ENCODE data around the gene CENPQ. TPM values are rescaled to one million over a fixed set of nuclear protein-coding genes. Genes with fewer than 3 reads are reported as not detected.
"Not testable (repeated sequence)": the region's sequence is repeated elsewhere in the genome, so short reads cannot be mapped to it uniquely, and the experiment has no call there.

The CENPQ gene
- total and polyA plus RNA-seq, 3 experiments from 2014 or later, result 4.3 to 19.7 (median 17.3) TPM

DNA sequence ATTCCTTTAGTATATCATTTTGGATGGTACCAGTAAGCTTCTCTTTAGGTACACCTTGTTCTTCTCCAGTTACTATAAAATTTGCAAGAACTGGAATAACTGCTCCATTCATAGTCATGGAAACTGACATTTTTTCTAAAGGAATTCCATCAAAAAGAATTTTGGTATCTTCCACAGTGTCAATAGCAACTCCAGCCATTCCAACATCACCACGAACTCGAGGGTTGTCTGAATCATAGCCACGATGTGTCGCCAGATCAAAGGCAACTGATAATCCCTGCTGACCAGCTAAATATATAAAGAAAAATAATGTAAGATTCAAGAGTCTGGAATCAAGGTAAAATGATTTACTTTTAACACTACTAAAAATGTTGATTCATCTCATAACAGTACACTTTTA lies 5.4 kb upstream of the CENPQ start:
- Histone ChIP-seq H3K4me3 (ENCODE audit: low read length) (no peak overlapping the region), H3K9me3 (ENCODE audit: low read length) (no peaks in the 10 kb centered on the region), H3K27me3 (ENCODE audit: insufficient read depth, low read length, poor library complexity, severe bottlenecking) (no peaks in the 10 kb centered on the region), H3K27ac (ENCODE audit: low read depth, low read length) (no peak overlapping the region), H3K4me1 (ENCODE audit: insufficient read depth, low read length) (peaks cover 11% of the 10 kb centered on the region), H3K36me3 (ENCODE audit: insufficient read depth, low read length) (peaks cover 17% of the 10 kb centered on the region)
- CTCF ChIA-PET, result no interaction called here
- peaks cover 18 to 27% (median 22%) of the 10 kb centered on the region in 3 donors for H3K4me1 Mint-ChIP-seq
- H3K27me3 Mint-ChIP-seq, result no peaks in the 10 kb centered on the region
- no peaks in the 10 kb centered on the region for H3K9me3 Mint-ChIP-seq
- POLR2A ChIA-PET, result no interaction called here
- no peak for DNase-seq
- no peak overlapping the region for H3K4me3 Mint-ChIP-seq
- H3K36me3 Mint-ChIP-seq, result peaks cover 0 to 39% (median 10%) of the 10 kb centered on the region in 3 donors
- no peak overlapping the region for H3K27ac Mint-ChIP-seq

DNA sequence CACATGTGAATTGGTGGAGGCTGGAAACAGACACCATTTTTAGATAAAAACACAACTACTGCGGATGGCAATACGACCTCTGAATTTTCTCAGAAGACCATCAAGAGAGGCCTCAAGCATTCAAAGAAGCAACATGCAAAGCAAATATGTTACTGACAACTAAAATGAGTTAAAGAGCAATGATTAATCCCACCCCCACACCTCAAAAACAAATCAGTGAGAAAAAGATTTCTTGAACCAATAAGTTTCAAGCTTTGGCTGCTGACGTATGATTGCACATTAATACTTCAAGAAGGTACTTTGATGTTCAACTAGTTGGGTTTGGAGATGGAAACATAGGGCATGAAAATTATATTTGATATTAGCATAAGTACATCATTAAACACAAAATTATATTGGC lies 1.1 kb upstream of the CENPQ start:
- no peaks in the 10 kb centered on the region for H3K27me3 ChIP-seq (ENCODE audit: insufficient read depth, low read length, poor library complexity, severe bottlenecking)
- H3K36me3 ChIP-seq (ENCODE audit: insufficient read depth, low read length), result peaks cover 9% of the 10 kb centered on the region
- peak overlapping the region; percentile 91 for H3K27ac ChIP-seq (ENCODE audit: low read depth, low read length)
- peaks cover 11% of the 10 kb centered on the region for H3K4me1 ChIP-seq (ENCODE audit: insufficient read depth, low read length)
- peaks cover 38 to 60% (median 50%) of the 10 kb centered on the region in 3 donors for H3K4me1 Mint-ChIP-seq
- ChIA-PET CTCF (no interaction called here), POLR2A (no interaction called here)
- H3K36me3 Mint-ChIP-seq, result peaks cover 0 to 25% (median 3%) of the 10 kb centered on the region in 3 donors
- peak overlapping the region; percentile 91 to 98 (median 95) for H3K4me3 Mint-ChIP-seq
- no peaks in the 10 kb centered on the region for H3K9me3 ChIP-seq (ENCODE audit: low read length)
- H3K4me3 ChIP-seq (ENCODE audit: low read length), result peak overlapping the region; percentile 91
- H3K9me3 Mint-ChIP-seq, result no peaks in the 10 kb centered on the region
- H3K27me3 Mint-ChIP-seq, result peaks cover 0 to 1% of the 10 kb centered on the region in 2 donors
- H3K27ac Mint-ChIP-seq, result peak overlapping the region; percentile 71 to 100 (median 97)
- peak in 1 of 5 donors; percentile 26 for DNase-seq

GRCh38 chr6:49462599-49462926 lies 607 bp upstream of the CENPQ start:
- peaks cover 11% of the 10 kb centered on the region for H3K4me1 ChIP-seq (ENCODE audit: insufficient read depth, low read length)
- H3K36me3 Mint-ChIP-seq, result peaks cover 0 to 22% (median 0%) of the 10 kb centered on the region in 3 donors
- H3K27me3 ChIP-seq (ENCODE audit: insufficient read depth, low read length, poor library complexity, severe bottlenecking), result no peaks in the 10 kb centered on the region
- ChIA-PET POLR2A (no interaction called here), CTCF (no interaction called here)
- H3K4me1 Mint-ChIP-seq, result peaks cover 38 to 60% (median 50%) of the 10 kb centered on the region in 3 donors
- peak overlapping the region; percentile 91 for H3K27ac ChIP-seq (ENCODE audit: low read depth, low read length)
- no peaks in the 10 kb centered on the region for H3K9me3 ChIP-seq (ENCODE audit: low read length)
- no peaks in the 10 kb centered on the region for H3K9me3 Mint-ChIP-seq
- peaks cover 6% of the 10 kb centered on the region for H3K36me3 ChIP-seq (ENCODE audit: insufficient read depth, low read length)
- peak overlapping the region; percentile 71 to 100 (median 97) for H3K27ac Mint-ChIP-seq
- DNase-seq, result no peak
- H3K27me3 Mint-ChIP-seq, result peaks cover 0 to 1% of the 10 kb centered on the region in 2 donors
- peak overlapping the region; percentile 91 to 98 (median 95) for H3K4me3 Mint-ChIP-seq
- peak overlapping the region; percentile 91 for H3K4me3 ChIP-seq (ENCODE audit: low read length)

DNA sequence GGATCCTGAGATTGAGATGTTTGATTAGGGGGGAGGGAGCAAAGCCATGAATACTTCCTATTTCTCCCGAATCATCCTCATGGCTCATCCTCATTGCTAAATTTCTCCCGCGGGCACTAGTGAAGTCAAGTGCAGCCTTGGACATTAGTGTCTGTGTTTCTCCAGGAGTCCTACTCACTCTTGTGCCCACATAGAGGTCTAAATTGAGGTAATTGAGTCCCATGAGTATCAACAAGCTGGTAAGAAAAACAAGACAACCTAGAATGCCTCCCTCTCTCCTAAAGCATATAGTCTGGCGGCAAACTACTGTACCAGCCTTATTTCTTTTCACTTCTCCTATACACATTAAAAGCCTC lies 420 bp downstream of the CENPQ start:
- POLR2A ChIA-PET, result no interaction called here
- CTCF ChIA-PET, result no interaction called here

GRCh38 chr6:49464691-49465090 lies 1.5 kb downstream of the CENPQ start:
- CTCF ChIA-PET, result no interaction called here
- H3K4me3 Mint-ChIP-seq, result peak overlapping the region in 6 of 7 donors; percentile 47 to 91 (median 56)

More for the DNA sequence above, 420 bp downstream of the CENPQ start:
- Mint-ChIP-seq H3K27ac (peak overlapping the region; percentile 71 to 100 (median 97)), H3K36me3 (peaks cover 0 to 14% (median 0%) of the 10 kb centered on the region in 3 donors), H3K4me1 (peaks cover 38 to 60% (median 50%) of the 10 kb centered on the region in 3 donors), H3K9me3 (no peaks in the 10 kb centered on the region), H3K27me3 (peaks cover 0 to 1% of the 10 kb centered on the region in 2 donors), H3K4me3 (peak overlapping the region; percentile 91 to 98 (median 95))
- peaks cover 11% of the 10 kb centered on the region for H3K4me1 ChIP-seq (ENCODE audit: insufficient read depth, low read length)
- H3K4me3 ChIP-seq (ENCODE audit: low read length), result peak overlapping the region; percentile 91
- H3K27me3 ChIP-seq (ENCODE audit: insufficient read depth, low read length, poor library complexity, severe bottlenecking), result no peaks in the 10 kb centered on the region
- no peaks in the 10 kb centered on the region for H3K9me3 ChIP-seq (ENCODE audit: low read length)
- peak overlapping the region; percentile 91 for H3K27ac ChIP-seq (ENCODE audit: low read depth, low read length)
- DNase-seq, result no peak
- H3K36me3 ChIP-seq (ENCODE audit: insufficient read depth, low read length), result peaks cover 3% of the 10 kb centered on the region

GRCh38 chr6:49468042-49468441 lies 4.9 kb downstream of the CENPQ start:
- peak overlapping the region in 1 of 7 donors; percentile 16 for H3K4me3 Mint-ChIP-seq
- H3K36me3 Mint-ChIP-seq, result peaks cover 2 to 30% (median 2%) of the 10 kb centered on the region in 3 donors
- no peak overlapping the region for H3K27ac Mint-ChIP-seq
- Histone ChIP-seq H3K9me3 (ENCODE audit: low read length) (no peaks in the 10 kb centered on the region), H3K27me3 (ENCODE audit: insufficient read depth, low read length, poor library complexity, severe bottlenecking) (no peaks in the 10 kb centered on the region), H3K4me3 (ENCODE audit: low read length) (no peak overlapping the region), H3K27ac (ENCODE audit: low read depth, low read length) (no peak overlapping the region), H3K36me3 (ENCODE audit: insufficient read depth, low read length) (peaks cover 4% of the 10 kb centered on the region), H3K4me1 (ENCODE audit: insufficient read depth, low read length) (no peaks in the 10 kb centered on the region)
- POLR2A ChIA-PET, result no interaction called here
- H3K9me3 Mint-ChIP-seq, result no peaks in the 10 kb centered on the region
- H3K27me3 Mint-ChIP-seq, result peaks cover 0 to under 1% of the 10 kb centered on the region in 2 donors
- peaks cover 22 to 31% (median 30%) of the 10 kb centered on the region in 3 donors for H3K4me1 Mint-ChIP-seq
- CTCF ChIA-PET, result no interaction called here
- no peak for DNase-seq

More at GRCh38 chr6:49464691-49465090, 1.5 kb downstream of the CENPQ start:
- POLR2A ChIA-PET, result no interaction called here
- no peak for DNase-seq
- no peak overlapping the region for H3K4me3 ChIP-seq (ENCODE audit: low read length)
- Mint-ChIP-seq H3K27me3 (peaks cover 0 to 1% of the 10 kb centered on the region in 2 donors), H3K4me1 (peaks cover 40 to 60% (median 50%) of the 10 kb centered on the region in 3 donors), H3K36me3 (peaks cover 0 to 13% (median 0%) of the 10 kb centered on the region in 3 donors), H3K27ac (peak overlapping the region in 4 of 8 donors; percentile 8 to 58 (median 35)), H3K9me3 (no peaks in the 10 kb centered on the region)
- H3K27ac ChIP-seq (ENCODE audit: low read depth, low read length), result no peak overlapping the region
- no peaks in the 10 kb centered on the region for H3K36me3 ChIP-seq (ENCODE audit: insufficient read depth, low read length)
- H3K27me3 ChIP-seq (ENCODE audit: insufficient read depth, low read length, poor library complexity, severe bottlenecking), result no peaks in the 10 kb centered on the region
- H3K4me1 ChIP-seq (ENCODE audit: insufficient read depth, low read length), result peaks cover 11% of the 10 kb centered on the region
- no peaks in the 10 kb centered on the region for H3K9me3 ChIP-seq (ENCODE audit: low read length)

- H3K27ac ChIP-seq (ENCODE audit: low read depth, low read length); H3K4me1 Mint-ChIP-seq; H3K4me3 ChIP-seq (ENCODE audit: low read length); H3K4me1 ChIP-seq (ENCODE audit: insufficient read depth, low read length); H3K36me3 ChIP-seq (ENCODE audit: insufficient read depth, low read length); H3K9me3 ChIP-seq (ENCODE audit: low read length); H3K27me3 ChIP-seq (ENCODE audit: insufficient read depth, low read length, poor library complexity, severe bottlenecking); POLR2A ChIA-PET; H3K9me3 Mint-ChIP-seq; DNase-seq; H3K27me3 Mint-ChIP-seq; H3K4me3 Mint-ChIP-seq; CTCF ChIA-PET: not testable (repeated sequence)
- peak overlapping the region in 1 of 8 donors; percentile 19 for H3K27ac Mint-ChIP-seq
- peaks cover 16 to 44% (median 33%) of the 10 kb centered on the region in 3 donors for H3K36me3 Mint-ChIP-seq
Measured at GRCh38 chr6:49476564-49476963, 13.4 kb downstream of the CENPQ start.

- Mint-ChIP-seq H3K4me1 (no peaks in the 10 kb centered on the region), H3K9me3 (peaks cover 0 to 2% (median 0%) of the 10 kb centered on the region in 5 donors), H3K27me3 (no peaks in the 10 kb centered on the region), H3K4me3 (no peak overlapping the region), H3K27ac (no peak overlapping the region), H3K36me3 (peaks cover 11 to 28% (median 22%) of the 10 kb centered on the region in 3 donors)
- Histone ChIP-seq H3K4me3 (ENCODE audit: low read length) (no peak overlapping the region), H3K27ac (ENCODE audit: low read depth, low read length) (no peak overlapping the region), H3K27me3 (ENCODE audit: insufficient read depth, low read length, poor library complexity, severe bottlenecking) (no peaks in the 10 kb centered on the region), H3K36me3 (ENCODE audit: insufficient read depth, low read length) (no peaks in the 10 kb centered on the region), H3K9me3 (ENCODE audit: low read length) (no peaks in the 10 kb centered on the region), H3K4me1 (ENCODE audit: insufficient read depth, low read length) (no peaks in the 10 kb centered on the region)
- ChIA-PET CTCF (no interaction called here), POLR2A (no interaction called here)
- no peak for DNase-seq
Measured at GRCh38 chr6:49479308-49479970, 16.3 kb downstream of the CENPQ start.
